Naive thymus-derived CD4-positive, alpha-beta T cell (primary cell): ENCODE data around the gene IRGQ. TPM values are rescaled to one million over a fixed set of nuclear protein-coding genes. Genes with fewer than 3 reads are reported as not detected.

ENCODE experiments used
- ATAC-seq: fragments of 150-1000 bp; cut with Tn5 transposase; 2 replicates; pipeline ENCODE4 v1.10.0; 2021; ENCODE audit warnings: mild to moderate bottlenecking, moderate library complexity
- CTCF ChIA-PET: fragments of 350-600 bp; sonication (Branson Sonifier 250); formaldehyde crosslinking; loops from one replicate; lab custom pipeline; 2021; ENCODE audit warnings: antibody characterized with exemption; lab: Charles Lee
- POLR2A ChIA-PET: fragments of 350-600 bp; sonication (Branson Sonifier 250); formaldehyde crosslinking; loops from one replicate; lab custom pipeline; 2021; ENCODE audit warnings: antibody characterized with exemption, inconsistent platforms; lab: Charles Lee
- DNase-seq, 9 donors: peaks; one replicate each; pipeline versions ENCODE4 v3.0.0 to v3.0.0-alpha.2; 2020 to 2022; ENCODE audit warnings: mixed read lengths in 1 of 9
- H3K27ac ChIP-seq: one replicate; pipeline ENCODE4 v1.7.0; 2013; ENCODE audit warnings: mild to moderate bottlenecking, low read depth, low read length, moderate library complexity
- H3K27me3 ChIP-seq, 2 donors: one replicate each; pipeline ENCODE4 v1.7.0; 2013; ENCODE audit warnings: low read length in 2 of 2, mild to moderate bottlenecking in 2 of 2, moderate library complexity in 2 of 2; ENCODE audit not compliant: control insufficient read depth in 2 of 2, insufficient read depth in 2 of 2
- H3K36me3 ChIP-seq, 3 experiments: 1 replicate in 2 of 3; 2 replicates in 1 of 3; pipeline ENCODE4 v1.7.0; 2013; ENCODE audit warnings: low read length in 3 of 3, mild to moderate bottlenecking in 3 of 3, moderate library complexity in 1 of 3; ENCODE audit not compliant: insufficient read depth in 3 of 3, control insufficient read depth in 2 of 3
- H3K4me1 ChIP-seq, 2 donors: one replicate each; pipeline ENCODE4 v1.7.0; 2013; ENCODE audit warnings: low read length in 2 of 2, mild to moderate bottlenecking in 2 of 2, moderate library complexity in 1 of 2; ENCODE audit not compliant: control insufficient read depth in 2 of 2, insufficient read depth in 2 of 2
- H3K4me3 ChIP-seq: 2 replicates; pipeline ENCODE4 v1.7.0; 2013; ENCODE audit warnings: mild to moderate bottlenecking, low read length
- H3K9me3 ChIP-seq, 3 experiments: 1 replicate in 2 of 3; 2 replicates in 1 of 3; pipeline ENCODE4 v1.7.0; 2013; ENCODE audit warnings: low read length in 3 of 3; ENCODE audit not compliant: control insufficient read depth in 2 of 3
- H3K27ac Mint-ChIP-seq, 9 donors: one replicate each; pipeline ENCODE4 v1.8.0; 2020 to 2022; ENCODE audit warnings: mixed read lengths in 9 of 9, mild to moderate bottlenecking in 8 of 9, moderate library complexity in 5 of 9, inconsistent platforms in 2 of 9
- H3K27me3 Mint-ChIP-seq, 5 donors: one replicate each; pipeline ENCODE4 v1.8.0; 2021 to 2022; ENCODE audit warnings: mixed read lengths in 5 of 5, mild to moderate bottlenecking in 1 of 5
- H3K36me3 Mint-ChIP-seq, 5 donors: one replicate each; pipeline ENCODE4 v1.8.0; 2020 to 2022; ENCODE audit warnings: mixed read lengths in 5 of 5, mild to moderate bottlenecking in 3 of 5, inconsistent platforms in 1 of 5
- H3K4me1 Mint-ChIP-seq, 7 donors: one replicate each; pipeline ENCODE4 v1.8.0; 2020 to 2022; ENCODE audit warnings: mixed read lengths in 7 of 7, mild to moderate bottlenecking in 3 of 7, inconsistent platforms in 1 of 7
- H3K4me3 Mint-ChIP-seq, 10 donors: one replicate each; pipeline ENCODE4 v1.8.0; 2020 to 2022; ENCODE audit warnings: mild to moderate bottlenecking in 10 of 10, mixed read lengths in 10 of 10, moderate library complexity in 6 of 10, inconsistent platforms in 2 of 10
- H3K9me3 Mint-ChIP-seq, 11 donors: one replicate each; pipeline ENCODE4 v1.8.0; 2020 to 2022; ENCODE audit warnings: mixed read lengths in 11 of 11, mild to moderate bottlenecking in 4 of 11, inconsistent platforms in 1 of 11, moderate library complexity in 1 of 11
- intact Hi-C, 2 donors: fragments of 100-400 bp; cut with micrococcal nuclease; formaldehyde crosslinking; loops; one replicate each; pipeline ENCODE4 v1.15.1; 2023
- polyA plus RNA-seq, 2 donors: library from polyadenylated mRNA; unstranded; fragments of 300-500 nt; fragmentation: Illumina TruSeq; gene quantifications; one replicate each; pipeline ENCODE4 v1.2.3, GENCODE V29; 2021
- total RNA-seq, 6 experiments: library from RNA in 5 of 6; stranded (reverse) in 5 of 6; gene quantifications; 1 replicate in 5 of 6; 2 replicates in 1 of 6; pipeline ENCODE4 v1.2.3 and lab custom pipeline; 2021 to 2026

Gene IRGQ
- total and polyA plus RNA-seq, 7 experiments from 2014 or later = 0.32 to 43.8 (median 13.7) TPM

GRCh38 chr19:43626838-43627237 lies 30.9 kb upstream of the IRGQ start:
- Histone ChIP-seq H3K4me3 (no peak overlapping the region), H3K9me3 (no peaks in the 10 kb centered on the region), H3K4me1 (peaks cover 4% of the 10 kb centered on the region in 2 donors), H3K27me3 (no peaks in the 10 kb centered on the region), H3K36me3 (no peaks in the 10 kb centered on the region), H3K27ac (no peak overlapping the region)
- no peak overlapping the region for H3K27ac Mint-ChIP-seq
- H3K9me3 Mint-ChIP-seq = no peaks in the 10 kb centered on the region
- intact Hi-C loops = no loop called here
- peak overlapping the region in 2 of 10 donors; percentile 7 to 55 for H3K4me3 Mint-ChIP-seq
- ATAC-seq (no peak), DNase-seq (no peak)
- H3K27me3 Mint-ChIP-seq = peaks cover 0 to 12% (median 0%) of the 10 kb centered on the region in 5 donors
- H3K36me3 Mint-ChIP-seq = peaks cover 0 to 2% (median 0%) of the 10 kb centered on the region in 5 donors
- H3K4me1 Mint-ChIP-seq = peaks cover 6 to 24% (median 16%) of the 10 kb centered on the region in 7 donors
- ChIA-PET POLR2A (interaction anchor here (0.6 kb wide), 1 partner anchor 423 kb away, joined by 3 read pairs; no protein-coding TSS in a partner anchor), CTCF (no interaction called here)

DNA sequence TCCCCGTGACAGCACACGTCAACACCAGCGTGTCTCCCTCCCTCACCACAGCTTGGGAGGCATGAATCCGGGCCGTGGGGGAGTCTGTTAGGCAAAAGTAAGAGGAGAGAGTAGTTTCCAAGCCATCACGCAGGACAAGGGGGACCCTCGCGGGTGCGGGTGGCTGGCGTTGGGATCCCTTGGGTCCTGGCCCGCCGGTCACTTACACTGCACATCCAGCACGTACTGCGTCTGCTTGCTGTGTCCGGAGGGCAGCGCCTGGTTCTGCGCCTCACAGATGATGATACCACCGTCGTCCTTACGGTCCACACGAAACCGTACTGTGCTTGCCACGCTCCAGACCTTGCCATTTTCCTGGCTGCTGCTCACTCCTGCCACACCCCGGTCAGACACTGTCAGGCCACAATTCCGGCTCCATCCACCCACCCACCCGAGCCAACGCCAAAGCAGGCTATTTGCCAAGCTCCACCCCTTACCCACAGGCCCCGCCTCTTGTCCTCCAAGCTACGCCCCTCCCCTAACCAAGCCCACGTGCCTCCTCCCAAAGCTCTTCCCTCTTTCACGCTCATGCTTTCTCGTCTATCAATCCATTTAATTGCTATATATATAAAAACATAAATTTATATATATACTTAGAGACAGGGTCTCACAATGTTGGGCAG lies 30.1 kb upstream of the IRGQ start:
- H3K27ac Mint-ChIP-seq = peak overlapping the region in 1 of 9 donors; percentile 59

GRCh38 chr19:43624933-43625332 lies 29.0 kb upstream of the IRGQ start:
- CTCF ChIA-PET = no interaction called here
- peaks cover 0 to 2% (median 0%) of the 10 kb centered on the region in 5 donors for H3K36me3 Mint-ChIP-seq

More for the DNA sequence above, 30.1 kb upstream of the IRGQ start:
- ATAC-seq (no peak), DNase-seq (peak in 1 of 9 donors; percentile 7)
- ChIA-PET POLR2A (interaction anchor here (0.6 kb wide), 1 partner anchor 424 kb away, joined by 3 read pairs; no protein-coding TSS in a partner anchor), CTCF (interaction anchor here (0.6 to 0.7 kb wide), 2 partner anchors 44 to 1589 kb away, joined by 3 read pairs; partner anchors contain the start of gene PLAUR)
- Histone ChIP-seq H3K4me1 (peaks cover 4% of the 10 kb centered on the region in 2 donors), H3K4me3 (no peak overlapping the region), H3K27ac (no peak overlapping the region), H3K36me3 (no peaks in the 10 kb centered on the region), H3K27me3 (no peaks in the 10 kb centered on the region), H3K9me3 (no peaks in the 10 kb centered on the region)
- intact Hi-C loops = loop anchor here in 1 of 2 donors (1.0 kb wide), 1 partner anchor 71 kb away; no protein-coding TSS in a partner anchor
- Mint-ChIP-seq H3K27me3 (peaks cover 0 to 12% (median 0%) of the 10 kb centered on the region in 5 donors), H3K4me1 (peaks cover 10 to 29% (median 20%) of the 10 kb centered on the region in 7 donors), H3K9me3 (no peaks in the 10 kb centered on the region), H3K4me3 (peak overlapping the region in 1 of 10 donors; percentile 29), H3K36me3 (peaks cover 0 to 2% (median 0%) of the 10 kb centered on the region in 5 donors)

DNA sequence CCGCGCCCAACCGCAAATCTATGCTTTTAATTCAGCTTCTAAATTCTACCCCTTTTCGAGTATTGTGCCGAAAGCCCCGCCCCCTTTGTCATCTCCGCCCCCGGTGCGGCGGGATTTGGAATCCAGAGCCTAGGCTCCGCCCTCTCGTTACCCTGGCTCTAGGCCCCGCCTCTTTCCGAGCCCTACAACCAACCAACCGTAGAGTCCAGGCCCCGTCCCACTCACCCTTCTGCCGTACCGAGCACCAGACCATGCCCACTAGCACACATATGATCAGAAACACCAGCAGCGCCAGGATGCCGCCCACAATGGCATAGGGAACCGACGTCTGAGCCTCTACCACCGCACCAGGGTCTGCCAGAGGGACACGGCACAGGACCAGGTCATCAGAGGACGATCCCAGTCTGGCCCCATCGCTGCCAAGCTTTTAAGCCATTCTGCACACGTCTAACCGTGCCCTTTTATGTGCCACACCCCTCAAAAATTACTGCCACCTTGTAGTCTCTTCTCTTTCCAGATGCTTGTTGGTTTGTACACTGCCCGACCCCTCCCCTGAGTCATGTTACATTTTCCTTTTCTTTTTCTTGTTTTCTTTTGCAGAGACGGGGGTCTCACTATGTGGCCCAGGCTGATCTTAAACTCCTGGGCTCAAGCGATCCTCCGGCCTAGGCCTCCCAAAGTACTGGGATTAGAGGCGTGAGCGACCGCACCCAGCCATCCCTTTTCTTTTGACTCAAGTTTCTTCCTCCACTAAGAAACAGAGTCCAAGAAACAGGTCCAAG lies 28.1 kb upstream of the IRGQ start:
- Histone ChIP-seq H3K4me3 (no peak overlapping the region), H3K9me3 (no peaks in the 10 kb centered on the region), H3K27ac (no peak overlapping the region), H3K27me3 (no peaks in the 10 kb centered on the region), H3K36me3 (peaks cover 0 to 7% (median 0%) of the 10 kb centered on the region in 3 experiments), H3K4me1 (peaks cover 10 to 13% of the 10 kb centered on the region in 2 donors)
- Mint-ChIP-seq H3K27ac (peak overlapping the region in 4 of 9 donors; percentile 40 to 73 (median 58)), H3K9me3 (no peaks in the 10 kb centered on the region), H3K27me3 (peaks cover 0 to 12% (median 0%) of the 10 kb centered on the region in 5 donors), H3K4me3 (peak overlapping the region in 1 of 10 donors; percentile 9), H3K36me3 (peaks cover 0 to 2% (median 0%) of the 10 kb centered on the region in 5 donors), H3K4me1 (peaks cover 18 to 42% (median 35%) of the 10 kb centered on the region in 7 donors)
- ChIA-PET CTCF (no interaction called here), POLR2A (interaction anchor here (0.6 to 1.3 kb wide), 3 partner anchors 9 to 44 kb away, joined by 3 to 4 read pairs (median 3); no protein-coding TSS in a partner anchor)
- intact Hi-C loops = no loop called here
- DNase-seq = peak in 1 of 9 donors; percentile 8
- ATAC-seq = no peak

More at GRCh38 chr19:43624933-43625332, 29.0 kb upstream of the IRGQ start:
- peak overlapping the region in 6 of 10 donors; percentile 32 to 54 (median 52) for H3K4me3 Mint-ChIP-seq
- H3K27me3 Mint-ChIP-seq = peaks cover 0 to 12% (median 0%) of the 10 kb centered on the region in 5 donors
- Histone ChIP-seq H3K27me3 (no peaks in the 10 kb centered on the region), H3K27ac (no peak overlapping the region), H3K4me1 (peaks cover 9 to 13% of the 10 kb centered on the region in 2 donors), H3K9me3 (no peaks in the 10 kb centered on the region), H3K4me3 (no peak overlapping the region), H3K36me3 (no peaks in the 10 kb centered on the region)
- peak; percentile 69 to 87 (median 82) for DNase-seq
- POLR2A ChIA-PET = interaction anchor here (0.6 to 1.0 kb wide), 3 partner anchors 27 to 43 kb away, joined by 3 to 4 read pairs (median 3); no protein-coding TSS in a partner anchor
- H3K27ac Mint-ChIP-seq = peak overlapping the region in 5 of 9 donors; percentile 40 to 70 (median 56)
- intact Hi-C loops = loop anchor here in 1 of 2 donors (1.0 kb wide), 1 partner anchor 70 kb away; no protein-coding TSS in a partner anchor
- peak; percentile 96 for ATAC-seq
- H3K9me3 Mint-ChIP-seq = no peaks in the 10 kb centered on the region
- peaks cover 13 to 38% (median 30%) of the 10 kb centered on the region in 7 donors for H3K4me1 Mint-ChIP-seq

GRCh38 chr19:43622956-43623355 lies 27.0 kb upstream of the IRGQ start:
- no peaks in the 10 kb centered on the region for H3K9me3 ChIP-seq
- no peaks in the 10 kb centered on the region for H3K9me3 Mint-ChIP-seq
- H3K4me3 ChIP-seq = no peak overlapping the region
- peaks cover 0 to 12% (median 0%) of the 10 kb centered on the region in 5 donors for H3K27me3 Mint-ChIP-seq
- H3K27ac Mint-ChIP-seq = peak overlapping the region in 2 of 9 donors; percentile 43 to 51
- DNase-seq = peak in 1 of 9 donors; percentile 2
- no peak overlapping the region for H3K4me3 Mint-ChIP-seq
- peaks cover 0 to 8% (median 0%) of the 10 kb centered on the region in 3 experiments for H3K36me3 ChIP-seq
- H3K4me1 ChIP-seq = peaks cover 13 to 16% of the 10 kb centered on the region in 2 donors
- no peak overlapping the region for H3K27ac ChIP-seq
- intact Hi-C loops = no loop called here
- H3K36me3 Mint-ChIP-seq = peaks cover 0 to 2% (median 0%) of the 10 kb centered on the region in 5 donors
- ChIA-PET CTCF (no interaction called here), POLR2A (interaction anchor here (1.3 to 2.0 kb wide), 2 partner anchors 11 to 67 kb away, joined by 3 to 4 read pairs; no protein-coding TSS in a partner anchor)
- peaks cover 18 to 53% (median 41%) of the 10 kb centered on the region in 7 donors for H3K4me1 Mint-ChIP-seq
- no peak for ATAC-seq
- H3K27me3 ChIP-seq = no peaks in the 10 kb centered on the region

- no peaks in the 10 kb centered on the region for H3K9me3 Mint-ChIP-seq
- H3K36me3 Mint-ChIP-seq = peaks cover 0 to 2% (median 0%) of the 10 kb centered on the region in 5 donors
- Histone ChIP-seq H3K9me3 (no peaks in the 10 kb centered on the region), H3K27me3 (no peaks in the 10 kb centered on the region), H3K36me3 (peaks cover 0 to 8% (median 0%) of the 10 kb centered on the region in 3 experiments), H3K4me1 (peaks cover 13 to 16% of the 10 kb centered on the region in 2 donors), H3K4me3 (no peak overlapping the region), H3K27ac (no peak overlapping the region)
- H3K27ac Mint-ChIP-seq = peak overlapping the region in 4 of 9 donors; percentile 65 to 66 (median 66)
- H3K4me1 Mint-ChIP-seq = peaks cover 18 to 56% (median 41%) of the 10 kb centered on the region in 7 donors
- ChIA-PET CTCF (no interaction called here), POLR2A (interaction anchor here (2.0 kb wide), 1 partner anchor 66 kb away, joined by 4 read pairs; no protein-coding TSS in a partner anchor)
- H3K4me3 Mint-ChIP-seq = no peak overlapping the region
- DNase-seq (peak in 1 of 9 donors; percentile 2), ATAC-seq (no peak)
- intact Hi-C loops = no loop called here
- peaks cover 0 to 7% (median 0%) of the 10 kb centered on the region in 5 donors for H3K27me3 Mint-ChIP-seq
Measured at GRCh38 chr19:43622070-43622469, 26.1 kb upstream of the IRGQ start.
